ENCODE measurements around the gene FYN. TPM values are rescaled to one million over a fixed set of nuclear protein-coding genes. Genes with fewer than 3 reads are reported as not detected.

The FYN gene
- total RNA-seq, 1 experiment from 2014 or later: 34.3 TPM

GRCh38 chr6:111746983-111747382 is 126.3 kb downstream of the FYN start:
- CTCF ChIA-PET: no interaction called here
- H3K9me3 ChIP-seq (ENCODE audit: low read depth, low read length, poor library complexity, severe bottlenecking): no peaks in the 10 kb centered on the region
- TF ChIP-seq EZH2 (IDR thresholded peaks at IDR 0.05; ENCODE audit: borderline replicate concordance, low read depth, low read length, poor library complexity, severe bottlenecking): no peak
- TF ChIP-seq CTCF (conservative IDR thresholded peaks at IDR 0.05; ENCODE audit: low read depth, low read length): no peak
- BruUV-seq (replicated peaks): no TSS peak
- POLR2A ChIA-PET (ENCODE audit: low non-redundant PET): no interaction called here
- intact Hi-C loops (cut with micrococcal nuclease; ENCODE audit: unreplicated experiment): no loop called here
- no peaks in the 10 kb centered on the region for H3K4me1 ChIP-seq (ENCODE audit: insufficient read depth, low read length, poor library complexity, severe bottlenecking)
- no peak overlapping the region for H3K27ac ChIP-seq (ENCODE audit: low read depth, low read length, poor library complexity, severe bottlenecking)
- no peaks in the 10 kb centered on the region for H3K27me3 ChIP-seq (replicated peaks; ENCODE audit: insufficient read depth, low read depth, low read length, poor library complexity)
- DNase-seq (ENCODE audit: low spot score): no peak
- H3K4me3 ChIP-seq (ENCODE audit: low read depth, low read length, poor library complexity, severe bottlenecking): no peak overlapping the region
- no peaks in the 10 kb centered on the region for H3K36me3 ChIP-seq (ENCODE audit: insufficient read depth, low read length, poor library complexity, severe bottlenecking)

GRCh38 chr6:111745636-111746035 is 127.6 kb downstream of the FYN start:
- no peaks in the 10 kb centered on the region for H3K27me3 ChIP-seq (replicated peaks; ENCODE audit: insufficient read depth, low read depth, low read length, poor library complexity)
- H3K36me3 ChIP-seq (ENCODE audit: insufficient read depth, low read length, poor library complexity, severe bottlenecking): no peaks in the 10 kb centered on the region
- DNase-seq (ENCODE audit: low spot score): no peak
- BruUV-seq (replicated peaks): no TSS peak
- ChIA-PET CTCF (no interaction called here), POLR2A (ENCODE audit: low non-redundant PET) (no interaction called here)
- no peak overlapping the region for H3K4me3 ChIP-seq (ENCODE audit: low read depth, low read length, poor library complexity, severe bottlenecking)
- no peak overlapping the region for H3K27ac ChIP-seq (ENCODE audit: low read depth, low read length, poor library complexity, severe bottlenecking)
- TF ChIP-seq CTCF (conservative IDR thresholded peaks at IDR 0.05; ENCODE audit: low read depth, low read length) (no peak), EZH2 (IDR thresholded peaks at IDR 0.05; ENCODE audit: borderline replicate concordance, low read depth, low read length, poor library complexity, severe bottlenecking) (no peak)
- intact Hi-C loops (cut with micrococcal nuclease; ENCODE audit: unreplicated experiment): no loop called here
- H3K9me3 ChIP-seq (ENCODE audit: low read depth, low read length, poor library complexity, severe bottlenecking): no peaks in the 10 kb centered on the region
- no peaks in the 10 kb centered on the region for H3K4me1 ChIP-seq (ENCODE audit: insufficient read depth, low read length, poor library complexity, severe bottlenecking)

GRCh38 chr6:111745186-111745585 is 128.1 kb downstream of the FYN start:
- BruUV-seq (replicated peaks): no TSS peak
- DNase-seq (ENCODE audit: low spot score): no peak
- ChIA-PET CTCF (no interaction called here), POLR2A (ENCODE audit: low non-redundant PET) (no interaction called here)
- H3K4me1 ChIP-seq (ENCODE audit: insufficient read depth, low read length, poor library complexity, severe bottlenecking): no peaks in the 10 kb centered on the region
- H3K36me3 ChIP-seq (ENCODE audit: insufficient read depth, low read length, poor library complexity, severe bottlenecking): no peaks in the 10 kb centered on the region
- H3K4me3 ChIP-seq (ENCODE audit: low read depth, low read length, poor library complexity, severe bottlenecking): no peak overlapping the region
- no peaks in the 10 kb centered on the region for H3K27me3 ChIP-seq (replicated peaks; ENCODE audit: insufficient read depth, low read depth, low read length, poor library complexity)
- no peaks in the 10 kb centered on the region for H3K9me3 ChIP-seq (ENCODE audit: low read depth, low read length, poor library complexity, severe bottlenecking)
- intact Hi-C loops (cut with micrococcal nuclease; ENCODE audit: unreplicated experiment): no loop called here
- no peak overlapping the region for H3K27ac ChIP-seq (ENCODE audit: low read depth, low read length, poor library complexity, severe bottlenecking)
- no peak for TF ChIP-seq CTCF (conservative IDR thresholded peaks at IDR 0.05; ENCODE audit: low read depth, low read length)
- TF ChIP-seq EZH2 (IDR thresholded peaks at IDR 0.05; ENCODE audit: borderline replicate concordance, low read depth, low read length, poor library complexity, severe bottlenecking): no peak
